Suprapubic skin (tissue), 4 donors: ENCODE measurements around the gene PSMA6.

Experiments used
- POLR2A ChIP-seq, 2 donors: fragments of 450-650 bp; IDR thresholded peaks; one replicate each; pipeline ENCODE4 v1.6.1; 2017; ENCODE audit warnings: antibody characterized with exemption in 2 of 2, mild to moderate bottlenecking in 2 of 2, moderate library complexity in 2 of 2
- POLR2AphosphoS5 ChIP-seq, 3 donors: sonication (generic); formaldehyde crosslinking; IDR thresholded peaks; one replicate each; pipeline ENCODE4 v1.6.1; 2017; ENCODE audit warnings: antibody characterized with exemption in 3 of 3
- TF ChIP-seq, protein P1 (sequence below), 2 donors: fragments of 200-600 bp in 1 of 2; fragments of 450-650 bp in 1 of 2; sonication (generic) in 1 of 2; IDR thresholded peaks; one replicate each; pipeline ENCODE4 v1.5.1; 2016 to 2019; ENCODE audit warnings: antibody characterized with exemption in 2 of 2, mild to moderate bottlenecking in 1 of 2, moderate library complexity in 1 of 2

- TF ChIP-seq, protein P1, sequence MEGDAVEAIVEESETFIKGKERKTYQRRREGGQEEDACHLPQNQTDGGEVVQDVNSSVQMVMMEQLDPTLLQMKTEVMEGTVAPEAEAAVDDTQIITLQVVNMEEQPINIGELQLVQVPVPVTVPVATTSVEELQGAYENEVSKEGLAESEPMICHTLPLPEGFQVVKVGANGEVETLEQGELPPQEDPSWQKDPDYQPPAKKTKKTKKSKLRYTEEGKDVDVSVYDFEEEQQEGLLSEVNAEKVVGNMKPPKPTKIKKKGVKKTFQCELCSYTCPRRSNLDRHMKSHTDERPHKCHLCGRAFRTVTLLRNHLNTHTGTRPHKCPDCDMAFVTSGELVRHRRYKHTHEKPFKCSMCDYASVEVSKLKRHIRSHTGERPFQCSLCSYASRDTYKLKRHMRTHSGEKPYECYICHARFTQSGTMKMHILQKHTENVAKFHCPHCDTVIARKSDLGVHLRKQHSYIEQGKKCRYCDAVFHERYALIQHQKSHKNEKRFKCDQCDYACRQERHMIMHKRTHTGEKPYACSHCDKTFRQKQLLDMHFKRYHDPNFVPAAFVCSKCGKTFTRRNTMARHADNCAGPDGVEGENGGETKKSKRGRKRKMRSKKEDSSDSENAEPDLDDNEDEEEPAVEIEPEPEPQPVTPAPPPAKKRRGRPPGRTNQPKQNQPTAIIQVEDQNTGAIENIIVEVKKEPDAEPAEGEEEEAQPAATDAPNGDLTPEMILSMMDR (IDR thresholded peaks at IDR 0.05) = no peak
- no peak for TF ChIP-seq POLR2AphosphoS5 (IDR thresholded peaks at IDR 0.05)
- TF ChIP-seq POLR2A (IDR thresholded peaks at IDR 0.05) = no peak
Measured at GRCh38 chr14:35333264-35333730, 41.1 kb downstream of the PSMA6 start.
